Effector memory CD4-positive, alpha-beta T cell (primary cell): ENCODE data around the gene TOMM22.

Source experiments
- DNase-seq, 3 donors: peaks; one replicate each; pipeline ENCODE4 v3.0.0-alpha.2; 2020
- H3K27ac ChIP-seq: 2 replicates; pipeline ENCODE4 v1.7.0; 2013; ENCODE audit warnings: mild to moderate bottlenecking, low read length, moderate library complexity; ENCODE audit not compliant: insufficient read depth, poor library complexity, severe bottlenecking
- H3K27me3 ChIP-seq: replicated peaks from 2 replicates; pipeline ENCODE4 v1.7.0; 2013; ENCODE audit warnings: mild to moderate bottlenecking, low read length; ENCODE audit not compliant: insufficient read depth, control insufficient read depth, poor library complexity, severe bottlenecking
- H3K36me3 ChIP-seq: 2 replicates; pipeline ENCODE4 v1.7.0; 2013; ENCODE audit warnings: mild to moderate bottlenecking, low read length, moderate library complexity; ENCODE audit not compliant: control insufficient read depth, insufficient read depth
- H3K4me1 ChIP-seq: 2 replicates; pipeline ENCODE4 v1.7.0; 2013; ENCODE audit warnings: low read length, mild to moderate bottlenecking; ENCODE audit not compliant: control insufficient read depth, insufficient read depth, poor library complexity, severe bottlenecking
- H3K4me3 ChIP-seq: 2 replicates; pipeline ENCODE4 v1.7.0; 2013; ENCODE audit warnings: low read length, low read depth, mild to moderate bottlenecking; ENCODE audit not compliant: insufficient read depth, poor library complexity, severe bottlenecking
- H3K9me3 ChIP-seq: 2 replicates; pipeline ENCODE4 v1.7.0; 2013; ENCODE audit warnings: mild to moderate bottlenecking, low read length, moderate library complexity; ENCODE audit not compliant: control insufficient read depth

Gene TOMM22

GRCh38 chr22:38713921-38714320 is 32.2 kb downstream of the TOMM22 start:
- no peaks in the 10 kb centered on the region for H3K9me3 ChIP-seq
- DNase-seq: no peak
- no peak overlapping the region for H3K4me3 ChIP-seq
- H3K27ac ChIP-seq: no peak overlapping the region
- H3K27me3 ChIP-seq: no peaks in the 10 kb centered on the region
- peaks cover 35% of the 10 kb centered on the region for H3K36me3 ChIP-seq
- H3K4me1 ChIP-seq: no peaks in the 10 kb centered on the region

- Histone ChIP-seq H3K36me3 (peaks cover 35% of the 10 kb centered on the region), H3K27ac (no peak overlapping the region), H3K9me3 (no peaks in the 10 kb centered on the region), H3K4me3 (no peak overlapping the region), H3K4me1 (no peaks in the 10 kb centered on the region), H3K27me3 (no peaks in the 10 kb centered on the region)
- DNase-seq: no peak
These were observed 33.5 kb downstream of the TOMM22 start for GRCh38 chr22:38715176-38715764.

- no peak overlapping the region for H3K4me3 ChIP-seq
- H3K36me3 ChIP-seq: peaks cover 35% of the 10 kb centered on the region
- no peak for DNase-seq
- no peaks in the 10 kb centered on the region for H3K9me3 ChIP-seq
- no peak overlapping the region for H3K27ac ChIP-seq
- H3K4me1 ChIP-seq: no peaks in the 10 kb centered on the region
- no peaks in the 10 kb centered on the region for H3K27me3 ChIP-seq
These were observed 34.1 kb downstream of the TOMM22 start for GRCh38 chr22:38715852-38716251.

- H3K36me3 ChIP-seq: peaks cover 36% of the 10 kb centered on the region
- H3K27me3 ChIP-seq: no peaks in the 10 kb centered on the region
- no peak for DNase-seq
These were observed 34.5 kb downstream of the TOMM22 start for GRCh38 chr22:38716271-38716670.

GRCh38 chr22:38716826-38717225 is 35.1 kb downstream of the TOMM22 start:
- Histone ChIP-seq H3K4me3 (no peak overlapping the region), H3K27me3 (no peaks in the 10 kb centered on the region), H3K36me3 (peaks cover 38% of the 10 kb centered on the region), H3K4me1 (no peaks in the 10 kb centered on the region), H3K27ac (no peak overlapping the region), H3K9me3 (no peaks in the 10 kb centered on the region)
- DNase-seq: no peak

More at GRCh38 chr22:38716271-38716670, 34.5 kb downstream of the TOMM22 start:
- Histone ChIP-seq H3K4me1 (no peaks in the 10 kb centered on the region), H3K4me3 (no peak overlapping the region), H3K27ac (no peak overlapping the region), H3K9me3 (no peaks in the 10 kb centered on the region)

- no peaks in the 10 kb centered on the region for H3K9me3 ChIP-seq
These were observed 35.5 kb downstream of the TOMM22 start for GRCh38 chr22:38717244-38717643.

GRCh38 chr22:38718414-38718813 is 36.7 kb downstream of the TOMM22 start:
- Histone ChIP-seq H3K27me3 (no peaks in the 10 kb centered on the region), H3K36me3 (peaks cover 51% of the 10 kb centered on the region), H3K4me1 (no peaks in the 10 kb centered on the region), H3K9me3 (no peaks in the 10 kb centered on the region), H3K27ac (no peak overlapping the region), H3K4me3 (no peak overlapping the region)
- no peak for DNase-seq

More at GRCh38 chr22:38717244-38717643, 35.5 kb downstream of the TOMM22 start:
- Histone ChIP-seq H3K4me1 (no peaks in the 10 kb centered on the region), H3K4me3 (no peak overlapping the region), H3K27me3 (no peaks in the 10 kb centered on the region), H3K36me3 (peaks cover 39% of the 10 kb centered on the region), H3K27ac (no peak overlapping the region)
- no peak for DNase-seq

- Histone ChIP-seq H3K4me1 (no peaks in the 10 kb centered on the region), H3K9me3 (no peaks in the 10 kb centered on the region), H3K36me3 (peaks cover 59% of the 10 kb centered on the region), H3K27ac (no peak overlapping the region), H3K4me3 (no peak overlapping the region), H3K27me3 (no peaks in the 10 kb centered on the region)
- DNase-seq: no peak
These were observed 37.4 kb downstream of the TOMM22 start for GRCh38 chr22:38719196-38719595.

- H3K27me3 ChIP-seq: no peaks in the 10 kb centered on the region
- peaks cover 67% of the 10 kb centered on the region for H3K36me3 ChIP-seq
- H3K9me3 ChIP-seq: no peaks in the 10 kb centered on the region
- H3K4me3 ChIP-seq: no peak overlapping the region
- H3K4me1 ChIP-seq: no peaks in the 10 kb centered on the region
- DNase-seq: no peak
- no peak overlapping the region for H3K27ac ChIP-seq
These were observed 38.6 kb downstream of the TOMM22 start for GRCh38 chr22:38720350-38720749.

- no peak overlapping the region for H3K4me3 ChIP-seq
- no peak for DNase-seq
- no peak overlapping the region for H3K27ac ChIP-seq
- H3K9me3 ChIP-seq: no peaks in the 10 kb centered on the region
- no peaks in the 10 kb centered on the region for H3K4me1 ChIP-seq
- peaks cover 67% of the 10 kb centered on the region for H3K36me3 ChIP-seq
- H3K27me3 ChIP-seq: no peaks in the 10 kb centered on the region
These were observed 39.8 kb downstream of the TOMM22 start for GRCh38 chr22:38721551-38721950.
